SJSA1 (cell line): ENCODE measurements around the gene MTUS2. TPM values are rescaled to one million over a fixed set of nuclear protein-coding genes. Genes with fewer than 3 reads are reported as not detected.
"Not testable (repeated sequence)": the region's sequence is repeated elsewhere in the genome, so short reads cannot be mapped to it uniquely, and the experiment has no call there.

Experiments
- DNase-seq, 2 experiments: peaks; one replicate each; pipeline ENCODE4 v3.0.0-alpha.2; 2015 to 2020; ENCODE audit warnings: low spot score in 2 of 2, low read depth in 1 of 2
- H3K27ac ChIP-seq: fragments of 250-450 bp; sonication (Bioruptor Pico); 2 replicates; pipeline ENCODE4 v1.5.1; 2020; ENCODE audit warnings: mild to moderate bottlenecking, moderate library complexity
- H3K27me3 ChIP-seq: fragments of 250-450 bp; sonication (Bioruptor Pico); replicated peaks from 2 replicates; pipeline ENCODE4 v1.5.1; 2020; ENCODE audit warnings: mild to moderate bottlenecking, moderate library complexity
- H3K36me3 ChIP-seq: fragments of 250-450 bp; sonication (Bioruptor Pico); 2 replicates; pipeline ENCODE4 v1.5.1; 2020; ENCODE audit warnings: mild to moderate bottlenecking
- H3K4me1 ChIP-seq: fragments of 250-450 bp; sonication (Bioruptor Pico); replicated peaks from 2 replicates; pipeline ENCODE4 v1.6.1; 2021; ENCODE audit warnings: mild to moderate bottlenecking
- H3K4me3 ChIP-seq: fragments of 250-450 bp; sonication (Bioruptor Pico); 2 replicates; pipeline ENCODE4 v1.5.1; 2020; ENCODE audit warnings: mild to moderate bottlenecking
- H3K9me3 ChIP-seq: fragments of 250-450 bp; sonication (Bioruptor Pico); replicated peaks from 2 replicates; pipeline ENCODE4 v1.5.1; 2020; ENCODE audit warnings: mild to moderate bottlenecking
- total RNA-seq: library from RNA; depleted of rRNA; stranded (reverse); fragments of >200 nt; shearing (Covaris generic); gene quantifications from 2 replicates; pipeline ENCODE4 v1.2.3, GENCODE V29; 2014

MTUS2 gene
- total RNA-seq, 1 experiment from 2014 or later, result not detected

- no peak for DNase-seq
- Histone ChIP-seq H3K36me3 (no peaks in the 10 kb centered on the region), H3K27me3 (0 out of 2 replicates have a peak, but pooled peaks cover 3% of the 10 kb centered on the region), H3K4me3 (no peak overlapping the region), H3K27ac (no peak overlapping the region), H3K4me1 (no peaks in the 10 kb centered on the region), H3K9me3 (no peaks in the 10 kb centered on the region)
Measured at GRCh38 chr13:29319451-29319850, 499.3 kb downstream of the MTUS2 start.

- H3K4me3 ChIP-seq, result no peak overlapping the region
- no peak overlapping the region for H3K27ac ChIP-seq
- no peak for DNase-seq
- no peaks in the 10 kb centered on the region for H3K4me1 ChIP-seq
- H3K36me3 ChIP-seq, result no peaks in the 10 kb centered on the region
- H3K9me3 ChIP-seq, result no peaks in the 10 kb centered on the region
- 0 out of 2 replicates have a peak, but pooled peaks cover 3% of the 10 kb centered on the region for H3K27me3 ChIP-seq
Measured at GRCh38 chr13:29323954-29324353, 503.8 kb downstream of the MTUS2 start.

- no peaks in the 10 kb centered on the region for H3K36me3 ChIP-seq
- H3K4me1 ChIP-seq, result no peaks in the 10 kb centered on the region
- H3K27ac ChIP-seq, result no peak overlapping the region
- no peak for DNase-seq
- no peaks in the 10 kb centered on the region for H3K9me3 ChIP-seq
- no peak overlapping the region for H3K4me3 ChIP-seq
- H3K27me3 ChIP-seq, result no peaks in the 10 kb centered on the region
Measured at GRCh38 chr13:29324601-29325000, 504.5 kb downstream of the MTUS2 start.

GRCh38 chr13:29328501-29328900 is 508.4 kb downstream of the MTUS2 start:
- H3K36me3 ChIP-seq, result no peaks in the 10 kb centered on the region
- H3K27me3 ChIP-seq, result no peaks in the 10 kb centered on the region
- no peaks in the 10 kb centered on the region for H3K4me1 ChIP-seq
- no peak for DNase-seq
- H3K9me3 ChIP-seq, result no peaks in the 10 kb centered on the region
- H3K27ac ChIP-seq, result no peak overlapping the region
- no peak overlapping the region for H3K4me3 ChIP-seq

- Histone ChIP-seq H3K36me3 (no peaks in the 10 kb centered on the region), H3K4me1 (no peaks in the 10 kb centered on the region), H3K4me3 (no peak overlapping the region), H3K27ac (no peak overlapping the region), H3K27me3 (no peaks in the 10 kb centered on the region), H3K9me3 (no peaks in the 10 kb centered on the region)
- DNase-seq, result no peak
Measured at GRCh38 chr13:29336356-29336755, 516.2 kb downstream of the MTUS2 start.

- Histone ChIP-seq H3K9me3 (no peaks in the 10 kb centered on the region), H3K27ac (no peak overlapping the region), H3K4me1 (no peaks in the 10 kb centered on the region), H3K27me3 (no peaks in the 10 kb centered on the region), H3K36me3 (no peaks in the 10 kb centered on the region), H3K4me3 (no peak overlapping the region)
- DNase-seq, result no peak
Measured at GRCh38 chr13:29339386-29340272, 519.5 kb downstream of the MTUS2 start.

GRCh38 chr13:29345860-29346582 is 525.9 kb downstream of the MTUS2 start:
- H3K9me3 ChIP-seq, H3K4me1 ChIP-seq, H3K27me3 ChIP-seq, H3K36me3 ChIP-seq, H3K4me3 ChIP-seq, DNase-seq, H3K27ac ChIP-seq: not testable (repeated sequence)

GRCh38 chr13:29355029-29355428 is 534.9 kb downstream of the MTUS2 start:
- H3K27me3 ChIP-seq, result peaks cover 13% of the 10 kb centered on the region
- no peaks in the 10 kb centered on the region for H3K9me3 ChIP-seq
- H3K27ac ChIP-seq, result no peak overlapping the region
- DNase-seq, result no peak
- H3K4me1 ChIP-seq, result no peaks in the 10 kb centered on the region
- H3K4me3 ChIP-seq, result no peak overlapping the region
- no peaks in the 10 kb centered on the region for H3K36me3 ChIP-seq

GRCh38 chr13:29359181-29359580 is 539.0 kb downstream of the MTUS2 start:
- H3K4me1 ChIP-seq, result no peaks in the 10 kb centered on the region
- no peak for DNase-seq
- no peak overlapping the region for H3K4me3 ChIP-seq
- no peaks in the 10 kb centered on the region for H3K36me3 ChIP-seq
- no peaks in the 10 kb centered on the region for H3K9me3 ChIP-seq
- H3K27ac ChIP-seq, result no peak overlapping the region
- peaks cover 17% of the 10 kb centered on the region for H3K27me3 ChIP-seq

GRCh38 chr13:29361716-29362115 is 541.6 kb downstream of the MTUS2 start:
- no peak overlapping the region for H3K27ac ChIP-seq
- no peaks in the 10 kb centered on the region for H3K9me3 ChIP-seq
- DNase-seq, result no peak
- no peak overlapping the region for H3K4me3 ChIP-seq
- H3K4me1 ChIP-seq, result no peaks in the 10 kb centered on the region
- H3K27me3 ChIP-seq, result peaks cover 15% of the 10 kb centered on the region; the same call in 1 of the 2 replicates
- H3K36me3 ChIP-seq, result no peaks in the 10 kb centered on the region

- Histone ChIP-seq H3K27me3 (0 out of 2 replicates have a peak, but pooled peaks cover 10% of the 10 kb centered on the region), H3K4me1 (no peaks in the 10 kb centered on the region), H3K36me3 (no peaks in the 10 kb centered on the region), H3K27ac (no peak overlapping the region), H3K9me3 (no peaks in the 10 kb centered on the region), H3K4me3 (no peak overlapping the region)
- peak in 1 of 2 experiments; percentile 6 for DNase-seq
Measured at GRCh38 chr13:29362849-29363604, 542.9 kb downstream of the MTUS2 start.

- Histone ChIP-seq H3K27me3 (peaks cover 6% of the 10 kb centered on the region), H3K4me3 (no peak overlapping the region), H3K27ac (no peak overlapping the region), H3K36me3 (no peaks in the 10 kb centered on the region), H3K9me3 (no peaks in the 10 kb centered on the region), H3K4me1 (no peaks in the 10 kb centered on the region)
- DNase-seq, result peak in 1 of 2 experiments; percentile 4
Measured at GRCh38 chr13:29369060-29369743, 549.1 kb downstream of the MTUS2 start.

GRCh38 chr13:29379281-29379680 is 559.1 kb downstream of the MTUS2 start:
- no peaks in the 10 kb centered on the region for H3K9me3 ChIP-seq
- DNase-seq, result no peak
- no peaks in the 10 kb centered on the region for H3K27me3 ChIP-seq

More at GRCh38 chr13:29379281-29379680, 559.1 kb downstream of the MTUS2 start:
- Histone ChIP-seq H3K4me3 (no peak overlapping the region), H3K4me1 (no peaks in the 10 kb centered on the region), H3K27ac (no peak overlapping the region), H3K36me3 (no peaks in the 10 kb centered on the region)
